ENCODE measurements around the gene CCDC17.

DNA sequence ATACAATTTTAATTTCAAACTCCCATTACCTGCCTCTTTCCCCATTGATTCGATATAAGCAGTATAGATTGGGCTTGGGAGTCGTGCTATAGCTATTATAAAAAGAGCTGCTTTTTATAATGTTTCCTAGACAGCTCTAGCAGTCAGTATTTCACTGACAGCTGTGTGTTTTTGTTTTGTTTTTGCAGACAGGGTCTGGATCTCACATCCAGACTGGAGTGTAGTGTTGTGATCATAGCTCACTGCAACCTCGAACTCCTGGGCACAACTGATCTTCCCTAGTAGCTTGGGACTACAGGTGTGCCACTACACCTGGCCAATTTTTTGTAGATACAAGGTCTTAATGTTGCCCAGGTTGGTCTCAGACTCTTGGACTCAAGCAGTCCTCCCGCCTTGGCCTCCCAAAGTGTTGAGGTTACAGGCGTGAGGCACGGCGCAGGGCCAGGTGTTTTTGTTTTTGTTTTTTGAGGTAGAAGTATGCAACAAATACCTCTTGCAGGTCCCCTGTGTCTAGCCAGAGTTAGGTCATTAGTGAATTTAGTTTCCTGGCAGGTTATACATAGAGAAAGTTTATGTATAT lies 38.3 kb downstream of the CCDC17 start:
- TF ChIP-seq POLR2AphosphoS5 (IDR thresholded peaks at IDR 0.05; ENCODE audit: insufficient read depth, low read depth, low read length) (no peak), CTCF (IDR thresholded peaks at IDR 0.05; ENCODE audit: extremely low read depth in 1 of 2, insufficient read depth in 1 of 2, low read depth in 1 of 2, low read length in 2 of 2) (no peak)
